OCI-LY7 (cell line): ENCODE data around the gene MRPL2. TPM values are rescaled to one million over a fixed set of nuclear protein-coding genes. Genes with fewer than 3 reads are reported as not detected.
A peak's percentile ranks its signal among the peaks of the same experiment; 100 is the strongest.

Source experiments
- BruUV-seq: library from RNA; stranded (reverse); fragments of 400-500 nt; replicated peaks from 2 replicates; lab custom pipeline; 2021; lab: Mats Ljungman, UMichigan
- CTCF ChIA-PET: fragments of 300-600 bp; sonication (Branson Sonifier 250); formaldehyde crosslinking; loops from one replicate; lab custom pipeline; 2022; ENCODE audit warnings: antibody characterized with exemption; ENCODE audit not compliant: unreplicated experiment; lab: Charles Lee
- POLR2A ChIA-PET: fragments of 300-600 bp; sonication (Branson Sonifier 250); formaldehyde crosslinking; loops from one replicate; lab custom pipeline; 2022; ENCODE audit warnings: antibody characterized with exemption; lab: Charles Lee
- DNase-seq: peaks from one replicate; pipeline ENCODE4 v3.0.0-alpha.2; 2015; ENCODE audit warnings: low spot score
- H2AFZ ChIP-seq: fragments of 200-600 bp; sonication (generic), shearing (Covaris generic); 2 replicates; pipeline ENCODE4 v1.6.1; 2014; ENCODE audit warnings: mild to moderate bottlenecking, antibody characterized with exemption, low read length, moderate library complexity
- H3K27ac ChIP-seq: fragments of 200-600 bp; sonication (generic); 2 replicates; pipeline ENCODE4 v1.5.1; 2014; ENCODE audit warnings: mixed run types, low read depth, mild to moderate bottlenecking, moderate library complexity, low read length, inconsistent platforms; ENCODE audit not compliant: poor library complexity, severe bottlenecking
- H3K36me3 ChIP-seq: fragments of 200-600 bp; sonication (generic); 2 replicates; pipeline ENCODE4 v1.6.1; 2014; ENCODE audit warnings: mild to moderate bottlenecking, antibody characterized with exemption, low read length, moderate library complexity, mixed read lengths; ENCODE audit not compliant: insufficient read depth
- H3K4me1 ChIP-seq: fragments of 200-600 bp; sonication (generic); 2 replicates; pipeline ENCODE4 v1.5.1; 2014; ENCODE audit warnings: mild to moderate bottlenecking, low read length; ENCODE audit not compliant: insufficient read depth, poor library complexity, severe bottlenecking
- H3K4me2 ChIP-seq: fragments of 200-600 bp; sonication (generic); 2 replicates; pipeline ENCODE4 v1.6.1; 2014; ENCODE audit warnings: mild to moderate bottlenecking, low read length
- H3K4me3 ChIP-seq: fragments of 200-600 bp; sonication (generic); 2 replicates; pipeline ENCODE4 v1.5.1; 2014; ENCODE audit warnings: mild to moderate bottlenecking, low read depth, low read length; ENCODE audit not compliant: poor library complexity, severe bottlenecking
- H3K79me2 ChIP-seq: fragments of 200-600 bp; sonication (generic); 2 replicates; pipeline ENCODE4 v1.6.1; 2016; ENCODE audit warnings: low read depth, mild to moderate bottlenecking, low read length, moderate library complexity, mixed read lengths; ENCODE audit not compliant: insufficient read depth
- H3K9me2 ChIP-seq: fragments of 200-600 bp; sonication (generic); 2 replicates; pipeline ENCODE4 v1.6.1; 2016; ENCODE audit warnings: mild to moderate bottlenecking, low read length, mixed read lengths; ENCODE audit not compliant: insufficient read depth
- H3K9me3 ChIP-seq: fragments of 200-600 bp; sonication (generic); 2 replicates; pipeline ENCODE4 v1.6.1; 2014; ENCODE audit warnings: mild to moderate bottlenecking, mixed run types, low read length, mixed read lengths
- H4K20me1 ChIP-seq: fragments of 200-600 bp; sonication (generic); 2 replicates; pipeline ENCODE4 v1.6.1; 2014; ENCODE audit warnings: mild to moderate bottlenecking, antibody characterized with exemption, low read length, moderate library complexity, mixed read lengths; ENCODE audit not compliant: insufficient read depth
- EZH2phosphoT487 ChIP-seq: fragments of 200-600 bp; sonication (generic); IDR thresholded peaks from 2 replicates; pipeline ENCODE4 v1.6.1; 2018; ENCODE audit warnings: low read depth, borderline replicate concordance, mild to moderate bottlenecking, mixed run types, antibody characterized with exemption, low read length, moderate library complexity, mixed read lengths
- intact Hi-C: fragments of 100-400 bp; cut with micrococcal nuclease; formaldehyde crosslinking; loops from one replicate; pipeline ENCODE4 v1.10.0; 2022; ENCODE audit not compliant: unreplicated experiment
- total RNA-seq, 2 experiments: library from RNA; depleted of rRNA in 1 of 2; stranded (reverse); fragments of >200 nt in 1 of 2; shearing (Covaris generic) in 1 of 2; gene quantifications; 2 replicates each; pipeline ENCODE4 v1.2.3, GENCODE V29; 2014 to 2022
- TF ChIP-seq, protein P1 (sequence below): fragments of 200-600 bp; sonication (generic); conservative IDR thresholded peaks from 2 replicates; pipeline ENCODE4 v1.5.1; 2014; ENCODE audit warnings: mild to moderate bottlenecking, antibody characterized with exemption, low read length, moderate library complexity, mixed read lengths

MRPL2 gene
- total RNA-seq, 2 experiments from 2014 or later, result 25.8 to 81.7 TPM

DNA sequence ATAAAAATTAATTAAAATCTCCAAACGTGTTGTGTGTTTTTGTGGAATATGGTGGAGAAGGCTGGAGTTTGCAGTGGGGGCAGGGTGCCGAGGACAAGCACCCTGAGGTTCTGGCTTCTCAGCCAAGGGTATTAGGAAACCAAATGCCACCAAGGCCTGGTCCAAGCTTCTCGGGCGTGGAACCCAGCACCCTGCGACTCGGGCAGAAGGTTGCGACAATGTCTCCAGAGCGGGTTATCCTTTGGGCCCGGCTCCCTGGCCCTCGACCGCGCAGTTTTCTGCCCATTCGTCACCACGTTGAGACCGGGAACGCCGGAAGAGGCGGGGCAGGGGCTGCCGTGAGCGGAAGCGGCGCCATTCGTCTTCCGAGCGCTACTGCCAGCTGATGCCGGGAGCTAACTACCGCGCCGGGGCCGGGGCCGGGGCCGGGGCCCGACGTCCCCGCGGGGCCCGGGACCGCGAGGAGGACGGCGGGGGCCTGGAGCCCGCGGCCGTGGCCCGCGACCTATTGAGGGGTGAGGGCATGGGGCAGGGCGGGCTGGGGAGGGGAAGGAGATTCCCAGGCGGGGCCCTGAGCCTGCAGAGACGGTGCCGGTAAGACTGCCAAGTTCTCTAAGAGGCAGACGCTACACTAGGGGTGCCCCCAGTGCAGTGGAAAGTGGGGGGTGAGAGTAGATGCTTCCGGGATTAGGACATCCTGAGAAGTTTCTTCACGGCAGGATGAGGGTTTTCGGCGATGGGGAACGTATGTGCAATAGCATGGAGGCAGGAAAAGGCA, 37.8 kb downstream of the MRPL2 start, which contains the start of gene RRP36:
Gene RRP36 (plus strand): TSS at position 354 of the 778 bp plus-strand sequence. CDS start 32 bp downstream, at position 386.
- CTCF ChIA-PET, result interaction anchor here (0.6 kb wide), 1 partner anchor 402 kb away, joined by 3 read pairs; no protein-coding TSS in a partner anchor
- TF ChIP-seq EZH2phosphoT487, result no peak
- TF ChIP-seq, protein P1, sequence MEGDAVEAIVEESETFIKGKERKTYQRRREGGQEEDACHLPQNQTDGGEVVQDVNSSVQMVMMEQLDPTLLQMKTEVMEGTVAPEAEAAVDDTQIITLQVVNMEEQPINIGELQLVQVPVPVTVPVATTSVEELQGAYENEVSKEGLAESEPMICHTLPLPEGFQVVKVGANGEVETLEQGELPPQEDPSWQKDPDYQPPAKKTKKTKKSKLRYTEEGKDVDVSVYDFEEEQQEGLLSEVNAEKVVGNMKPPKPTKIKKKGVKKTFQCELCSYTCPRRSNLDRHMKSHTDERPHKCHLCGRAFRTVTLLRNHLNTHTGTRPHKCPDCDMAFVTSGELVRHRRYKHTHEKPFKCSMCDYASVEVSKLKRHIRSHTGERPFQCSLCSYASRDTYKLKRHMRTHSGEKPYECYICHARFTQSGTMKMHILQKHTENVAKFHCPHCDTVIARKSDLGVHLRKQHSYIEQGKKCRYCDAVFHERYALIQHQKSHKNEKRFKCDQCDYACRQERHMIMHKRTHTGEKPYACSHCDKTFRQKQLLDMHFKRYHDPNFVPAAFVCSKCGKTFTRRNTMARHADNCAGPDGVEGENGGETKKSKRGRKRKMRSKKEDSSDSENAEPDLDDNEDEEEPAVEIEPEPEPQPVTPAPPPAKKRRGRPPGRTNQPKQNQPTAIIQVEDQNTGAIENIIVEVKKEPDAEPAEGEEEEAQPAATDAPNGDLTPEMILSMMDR, result no peak
- no TSS peak for BruUV-seq
- peak within 1 kb of the TSS; percentile 83 for H3K4me2 ChIP-seq
- H4K20me1 ChIP-seq, result no peaks in the 10 kb centered on the region
- H3K4me1 ChIP-seq, result peaks cover 22% of the 10 kb centered on the region
- intact Hi-C loops, result no loop called here
- peak within 1 kb of the TSS; percentile 78 for H2AFZ ChIP-seq
- no peaks in the 10 kb centered on the region for H3K9me2 ChIP-seq
- peak within 1 kb of the TSS; percentile 99 for H3K4me3 ChIP-seq
- POLR2A ChIA-PET, result interaction anchor here (0.7 to 1.7 kb wide), 7 partner anchors 12 to 92 kb away, joined by 3 to 7 read pairs (median 5); partner anchors contain the start of genes CNPY3, KLC4, MRPL2 and PEX6
- no peaks in the 10 kb centered on the region for H3K9me3 ChIP-seq
- H3K79me2 ChIP-seq, result peaks cover 35% of the 10 kb centered on the region
- peaks cover 76% of the 10 kb centered on the region for H3K36me3 ChIP-seq
- DNase-seq, result peak; percentile 80
- H3K27ac ChIP-seq, result peak within 1 kb of the TSS; percentile 80

DNA sequence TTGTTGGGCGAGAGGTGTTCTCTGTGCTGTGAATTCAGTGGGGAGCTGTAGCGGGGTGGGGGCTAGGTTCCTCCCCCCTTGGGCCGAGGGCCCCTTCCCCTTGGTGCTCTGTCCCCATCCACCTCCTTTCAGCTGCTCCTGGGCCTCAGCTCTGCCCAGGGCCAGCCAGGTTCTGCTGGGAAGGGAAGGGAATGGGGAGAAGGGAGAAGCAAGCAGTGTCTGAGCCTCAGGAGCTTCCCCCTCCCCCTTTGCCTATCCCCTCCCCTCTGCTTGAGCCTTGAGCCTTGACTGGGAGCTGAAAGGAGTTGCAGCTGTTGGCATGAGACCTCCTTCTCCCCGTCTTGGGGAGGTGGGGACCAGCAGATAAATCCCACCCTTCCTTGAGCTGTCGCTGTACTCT, 38.4 kb downstream of the MRPL2 start:
- H2AFZ ChIP-seq, result peak overlapping the region; percentile 78
- H3K4me1 ChIP-seq, result peaks cover 27% of the 10 kb centered on the region
- intact Hi-C loops, result no loop called here

More for the DNA sequence above, 38.4 kb downstream of the MRPL2 start:
- BruUV-seq, result no TSS peak
- Histone ChIP-seq H4K20me1 (no peaks in the 10 kb centered on the region), H3K36me3 (peaks cover 69% of the 10 kb centered on the region), H3K4me3 (peak overlapping the region; percentile 99), H3K27ac (peak overlapping the region; percentile 80), H3K4me2 (peak overlapping the region; percentile 83), H3K79me2 (peaks cover 41% of the 10 kb centered on the region), H3K9me3 (no peaks in the 10 kb centered on the region), H3K9me2 (no peaks in the 10 kb centered on the region)
- CTCF ChIA-PET, result interaction anchor here (0.6 kb wide), 1 partner anchor 401 kb away, joined by 3 read pairs; no protein-coding TSS in a partner anchor
- POLR2A ChIA-PET, result interaction anchor here (0.6 to 1.7 kb wide), 8 partner anchors 13 to 420 kb away, joined by 3 to 7 read pairs (median 5); partner anchors contain the start of genes CNPY3, KLC4, MRPL2 and PEX6
- no peak for TF ChIP-seq EZH2phosphoT487
- TF ChIP-seq, protein P1, result no peak
- DNase-seq, result no peak
